Fibroblast of the conjunctiva (primary cell): Measurements from ENCODE around the gene RYK.
A peak's percentile ranks its signal among the peaks of the same experiment; 100 is the strongest.
"Not testable (repeated sequence)": the region's sequence is repeated elsewhere in the genome, so short reads cannot be mapped to it uniquely, and the experiment has no call there.

Source experiments
- DNase-seq: peaks from one replicate; pipeline ENCODE4 v3.0.0-alpha.2; 2010; ENCODE audit warnings: low read depth

The RYK gene

GRCh38 chr3:134250717-134251220 lies at the start of gene RYK:
RYK (minus strand) TSS chr3:134250859; CDS start chr3:134250654, 205 bp downstream.
- peak; percentile 24 for DNase-seq

GRCh38 chr3:134299888-134300206 lies 49.2 kb upstream of the RYK start:
- no peak for DNase-seq

- DNase-seq = no peak
Measured at GRCh38 chr3:134299185-134299887, 48.7 kb upstream of the RYK start.

GRCh38 chr3:134298249-134298648 lies 47.6 kb upstream of the RYK start:
- DNase-seq = no peak

- no peak for DNase-seq
Measured at GRCh38 chr3:134296616-134297015, 46.0 kb upstream of the RYK start.

- no peak for DNase-seq
Measured at GRCh38 chr3:134295930-134296329, 45.3 kb upstream of the RYK start.

- DNase-seq = no peak
Measured at GRCh38 chr3:134294302-134295280, 43.9 kb upstream of the RYK start.

- DNase-seq = peak; percentile 91
Measured at GRCh38 chr3:134291319-134292254, 40.9 kb upstream of the RYK start.

- no peak for DNase-seq
Measured at GRCh38 chr3:134287512-134287911, 36.9 kb upstream of the RYK start.

- DNase-seq = no peak
Measured at GRCh38 chr3:134284438-134284837, 33.8 kb upstream of the RYK start.

GRCh38 chr3:134282659-134283047 lies 32.0 kb upstream of the RYK start:
- no peak for DNase-seq

GRCh38 chr3:134281912-134282658 lies 31.4 kb upstream of the RYK start:
- no peak for DNase-seq

GRCh38 chr3:134279466-134279865 lies 28.8 kb upstream of the RYK start:
- DNase-seq = no peak

GRCh38 chr3:134277066-134277660 lies 26.5 kb upstream of the RYK start:
- no peak for DNase-seq

- no peak for DNase-seq
Measured at GRCh38 chr3:134276086-134276485, 25.4 kb upstream of the RYK start.

GRCh38 chr3:134275110-134275509 lies 24.5 kb upstream of the RYK start:
- DNase-seq = not testable (repeated sequence)

GRCh38 chr3:134274571-134274970 lies 23.9 kb upstream of the RYK start:
- no peak for DNase-seq

- DNase-seq = no peak
Measured at GRCh38 chr3:134267996-134268395, 17.3 kb upstream of the RYK start.

GRCh38 chr3:134260987-134261386 lies 10.3 kb upstream of the RYK start:
- no peak for DNase-seq

- no peak for DNase-seq
Measured at GRCh38 chr3:134258761-134259347, 8.2 kb upstream of the RYK start.
